SK-N-SH treated with all-trans-retinoic acid at 6 μM for 48 hours (cell line): ENCODE data around the gene PFKL.

Experiments used
- ATAC-seq: fragments of 200-7000 bp; cut with Tn5 transposase; 3 replicates; pipeline ENCODE4 v1.9.1; 2020; ENCODE audit warnings: mild to moderate bottlenecking, moderate library complexity
- BACH2 ChIP-seq: fragments of 250-450 bp; sonication (Bioruptor Pico); IDR thresholded peaks from 2 replicates; pipeline ENCODE4 v1.9.0; 2021; ENCODE audit warnings: mild to moderate bottlenecking, borderline replicate concordance
- CSDC2 ChIP-seq: fragments of 250-450 bp; sonication (Bioruptor Pico); IDR thresholded peaks from 2 replicates; pipeline ENCODE4 v1.5.0; 2020; ENCODE audit warnings: mild to moderate bottlenecking, moderate library complexity
- CSRNP3 ChIP-seq: fragments of 250-450 bp; sonication (Bioruptor Pico); IDR thresholded peaks from 2 replicates; pipeline ENCODE4 v1.5.1; 2021; ENCODE audit warnings: mild to moderate bottlenecking, moderate library complexity
- ESRRG ChIP-seq: fragments of 250-450 bp; sonication (Bioruptor Pico); IDR thresholded peaks from 2 replicates; pipeline ENCODE4 v1.6.1; 2021; ENCODE audit warnings: mild to moderate bottlenecking
- GLIS3 ChIP-seq: fragments of 250-450 bp; sonication (Bioruptor Pico); IDR thresholded peaks from 2 replicates; pipeline ENCODE4 v1.5.0; 2020; ENCODE audit warnings: mild to moderate bottlenecking, moderate library complexity
- ISL1 ChIP-seq: fragments of 250-450 bp; sonication (Bioruptor Pico); IDR thresholded peaks from 2 replicates; pipeline ENCODE4 v2.1.2; 2022; ENCODE audit warnings: mild to moderate bottlenecking, moderate library complexity
- OSR1 ChIP-seq: fragments of 250-450 bp; sonication (Bioruptor Pico); IDR thresholded peaks from 2 replicates; pipeline ENCODE4 v1.8.0; 2022; ENCODE audit warnings: moderate library complexity, mild to moderate bottlenecking, inconsistent platforms
- PPARA ChIP-seq: fragments of 250-450 bp; sonication (Bioruptor Pico); IDR thresholded peaks from 2 replicates; pipeline ENCODE4 v1.5.0; 2020; ENCODE audit warnings: mild to moderate bottlenecking, borderline replicate concordance
- RARB ChIP-seq: fragments of 250-450 bp; sonication (Bioruptor Pico); IDR thresholded peaks from 2 replicates; pipeline ENCODE4 v1.8.0; 2021; ENCODE audit warnings: mild to moderate bottlenecking, moderate library complexity
- SNAI2 ChIP-seq: fragments of 250-450 bp; sonication (Bioruptor Pico); IDR thresholded peaks from 2 replicates; pipeline ENCODE4 v1.5.0; 2020; ENCODE audit warnings: mild to moderate bottlenecking, moderate library complexity
- TCF4 ChIP-seq: fragments of 250-450 bp; sonication (Bioruptor Pico); IDR thresholded peaks from 2 replicates; pipeline ENCODE4 v1.8.0; 2021; ENCODE audit warnings: mild to moderate bottlenecking, moderate library complexity, borderline replicate concordance
- TOX ChIP-seq: fragments of 250-450 bp; sonication (Bioruptor Pico); IDR thresholded peaks from 2 replicates; pipeline ENCODE4 v1.8.0; 2021; ENCODE audit warnings: mild to moderate bottlenecking, moderate library complexity, borderline replicate concordance
- ZC3H10 ChIP-seq: fragments of 250-450 bp; sonication (Bioruptor Pico); IDR thresholded peaks from 2 replicates; pipeline ENCODE4 v1.5.1; 2021; ENCODE audit warnings: mild to moderate bottlenecking, moderate library complexity
- ZFP3 ChIP-seq: fragments of 250-450 bp; sonication (Bioruptor Pico); IDR thresholded peaks from 2 replicates; pipeline ENCODE4 v1.5.0; 2020; ENCODE audit warnings: mild to moderate bottlenecking, moderate library complexity
- ZFP30 ChIP-seq: fragments of 450-650 bp; formaldehyde crosslinking; IDR thresholded peaks from 2 replicates; pipeline ENCODE4 v1.5.0; 2022; ENCODE audit warnings: mild to moderate bottlenecking, moderate library complexity
- ZNF565 ChIP-seq: fragments of 450-650 bp; formaldehyde crosslinking; conservative IDR thresholded peaks from 2 replicates; pipeline ENCODE4 v1.5.0; 2020; ENCODE audit warnings: low read depth, mild to moderate bottlenecking, moderate library complexity
- ZNF70 ChIP-seq: fragments of 450-650 bp; formaldehyde crosslinking; IDR thresholded peaks from 2 replicates; pipeline ENCODE4 v1.5.0; 2020; ENCODE audit warnings: mild to moderate bottlenecking, moderate library complexity
- ZNF8 ChIP-seq: fragments of 450-650 bp; formaldehyde crosslinking; IDR thresholded peaks from 2 replicates; pipeline ENCODE4 v1.5.0; 2020; ENCODE audit warnings: mild to moderate bottlenecking, moderate library complexity
- TF ChIP-seq, protein P1 (sequence below): fragments of 250-450 bp; sonication (Bioruptor Pico); IDR thresholded peaks from 2 replicates; pipeline ENCODE4 v1.5.1; 2020; ENCODE audit warnings: low read depth, mild to moderate bottlenecking, moderate library complexity
- TF ChIP-seq, protein P2 (sequence below): fragments of 250-450 bp; sonication (Bioruptor Pico); IDR thresholded peaks from 2 replicates; pipeline ENCODE4 v1.8.0; 2020; ENCODE audit warnings: mild to moderate bottlenecking, moderate library complexity, borderline replicate concordance
- TF ChIP-seq, protein P3 (sequence below): fragments of 250-450 bp; sonication (Bioruptor Pico); IDR thresholded peaks from 2 replicates; pipeline ENCODE4 v1.5.0; 2020; ENCODE audit warnings: mild to moderate bottlenecking, moderate library complexity

Gene PFKL

GRCh38 chr21:44299458-44300261 is at the start of gene PFKL:
PFKL (plus strand) TSS chr21:44300053; CDS start chr21:44300106, 53 bp downstream.
- no peak for TF ChIP-seq BACH2 (CRISPR knock-in tag)
- TF ChIP-seq ZNF565: no peak
- no peak for TF ChIP-seq CSDC2 (CRISPR knock-in tag)
- no peak for TF ChIP-seq RARB (CRISPR knock-in tag)
- no peak for TF ChIP-seq ESRRG (CRISPR knock-in tag)
- no peak for TF ChIP-seq TOX (CRISPR knock-in tag)
- TF ChIP-seq, protein P1, sequence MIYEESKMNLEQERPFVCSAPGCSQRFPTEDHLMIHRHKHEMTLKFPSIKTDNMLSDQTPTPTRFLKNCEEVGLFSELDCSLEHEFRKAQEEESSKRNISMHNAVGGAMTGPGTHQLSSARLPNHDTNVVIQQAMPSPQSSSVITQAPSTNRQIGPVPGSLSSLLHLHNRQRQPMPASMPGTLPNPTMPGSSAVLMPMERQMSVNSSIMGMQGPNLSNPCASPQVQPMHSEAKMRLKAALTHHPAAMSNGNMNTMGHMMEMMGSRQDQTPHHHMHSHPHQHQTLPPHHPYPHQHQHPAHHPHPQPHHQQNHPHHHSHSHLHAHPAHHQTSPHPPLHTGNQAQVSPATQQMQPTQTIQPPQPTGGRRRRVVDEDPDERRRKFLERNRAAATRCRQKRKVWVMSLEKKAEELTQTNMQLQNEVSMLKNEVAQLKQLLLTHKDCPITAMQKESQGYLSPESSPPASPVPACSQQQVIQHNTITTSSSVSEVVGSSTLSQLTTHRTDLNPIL (CRISPR knock-in tag): no peak
- TF ChIP-seq CSRNP3 (CRISPR knock-in tag): no peak
- TF ChIP-seq ZFP3 (CRISPR knock-in tag): no peak
- no peak for TF ChIP-seq TCF4 (CRISPR knock-in tag)
- TF ChIP-seq GLIS3 (CRISPR knock-in tag): no peak
- ATAC-seq: peak; percentile 68

GRCh38 chr21:44253832-44254710 is 45.8 kb upstream of the PFKL start:
- ATAC-seq: no peak; the same call in 2 of the 3 replicates
- TF ChIP-seq, protein P1 (CRISPR knock-in tag): no peak
- TF ChIP-seq ZNF70: no peak
- TF ChIP-seq, all 23 proteins: peak for 0

DNA sequence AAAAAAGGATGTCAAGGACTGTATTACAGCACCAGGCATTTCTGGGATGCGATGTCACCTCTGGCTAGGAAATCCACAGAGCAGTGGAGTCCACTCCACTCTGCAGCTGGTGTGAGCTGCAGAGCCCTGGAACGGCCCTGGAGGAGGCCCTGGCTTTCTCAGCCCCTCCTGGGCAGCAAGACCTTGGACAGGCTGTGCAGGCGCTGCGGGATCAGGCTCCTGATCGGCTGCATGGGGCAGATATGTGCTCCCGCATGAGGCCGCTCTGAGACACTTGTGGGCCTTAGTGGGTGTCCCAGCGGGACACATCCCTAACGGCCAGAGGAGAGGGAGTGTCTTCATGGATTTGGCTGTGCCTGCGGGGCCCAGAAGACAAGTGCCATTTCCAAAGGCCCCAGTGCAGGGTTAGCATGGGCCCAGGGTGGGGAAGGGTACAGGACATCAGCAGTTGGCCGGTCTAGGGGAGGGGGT is 44.3 kb upstream of the PFKL start:
- TF ChIP-seq TCF4 (CRISPR knock-in tag): no peak
- no peak for ATAC-seq

DNA sequence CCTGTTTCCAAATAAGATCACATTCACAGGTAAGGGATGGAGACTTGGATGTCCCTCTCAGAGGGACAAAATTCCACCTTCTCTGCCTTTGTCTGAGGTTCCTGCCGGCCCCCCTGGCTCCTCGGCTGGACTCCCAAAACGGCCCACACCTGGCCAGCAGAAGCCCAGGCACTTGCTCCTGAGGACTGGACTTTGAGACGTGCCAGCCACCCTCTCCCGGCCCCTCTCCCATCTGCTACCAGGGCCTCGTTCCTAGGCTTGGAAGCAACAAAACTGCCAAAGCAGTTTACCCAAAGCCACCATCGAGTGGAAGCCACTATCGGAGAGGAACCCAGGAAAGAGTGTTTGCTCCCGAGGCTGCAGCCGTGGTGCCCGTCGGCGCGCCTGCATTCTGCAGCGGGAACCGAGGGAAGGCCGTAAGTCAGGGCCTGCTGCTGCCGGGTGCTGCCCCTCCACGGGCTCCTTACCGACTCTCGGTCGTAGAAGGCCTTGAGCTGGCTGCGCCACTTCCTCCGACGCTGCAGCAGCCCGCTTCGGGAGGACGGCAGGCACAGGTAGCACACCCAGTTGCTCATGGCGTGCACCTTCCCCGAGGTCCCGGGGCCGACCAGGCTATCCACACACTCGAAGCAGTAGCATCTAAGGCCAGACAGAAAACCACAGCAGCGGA is 41.7 kb upstream of the PFKL start:
- ATAC-seq: no peak
- no peak for TF ChIP-seq ZFP30 (CRISPR knock-in tag)
- no peak for TF ChIP-seq SNAI2 (CRISPR knock-in tag)
- TF ChIP-seq ZNF8 (CRISPR knock-in tag): no peak
- TF ChIP-seq ISL1 (CRISPR knock-in tag): no peak
- TF ChIP-seq, protein P2, sequence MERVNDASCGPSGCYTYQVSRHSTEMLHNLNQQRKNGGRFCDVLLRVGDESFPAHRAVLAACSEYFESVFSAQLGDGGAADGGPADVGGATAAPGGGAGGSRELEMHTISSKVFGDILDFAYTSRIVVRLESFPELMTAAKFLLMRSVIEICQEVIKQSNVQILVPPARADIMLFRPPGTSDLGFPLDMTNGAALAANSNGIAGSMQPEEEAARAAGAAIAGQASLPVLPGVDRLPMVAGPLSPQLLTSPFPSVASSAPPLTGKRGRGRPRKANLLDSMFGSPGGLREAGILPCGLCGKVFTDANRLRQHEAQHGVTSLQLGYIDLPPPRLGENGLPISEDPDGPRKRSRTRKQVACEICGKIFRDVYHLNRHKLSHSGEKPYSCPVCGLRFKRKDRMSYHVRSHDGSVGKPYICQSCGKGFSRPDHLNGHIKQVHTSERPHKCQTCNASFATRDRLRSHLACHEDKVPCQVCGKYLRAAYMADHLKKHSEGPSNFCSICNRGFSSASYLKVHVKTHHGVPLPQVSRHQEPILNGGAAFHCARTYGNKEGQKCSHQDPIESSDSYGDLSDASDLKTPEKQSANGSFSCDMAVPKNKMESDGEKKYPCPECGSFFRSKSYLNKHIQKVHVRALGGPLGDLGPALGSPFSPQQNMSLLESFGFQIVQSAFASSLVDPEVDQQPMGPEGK (CRISPR knock-in tag): no peak
- no peak for TF ChIP-seq CSRNP3 (CRISPR knock-in tag)
- TF ChIP-seq ZC3H10: no peak
- no peak for TF ChIP-seq PPARA
- TF ChIP-seq, protein P3, sequence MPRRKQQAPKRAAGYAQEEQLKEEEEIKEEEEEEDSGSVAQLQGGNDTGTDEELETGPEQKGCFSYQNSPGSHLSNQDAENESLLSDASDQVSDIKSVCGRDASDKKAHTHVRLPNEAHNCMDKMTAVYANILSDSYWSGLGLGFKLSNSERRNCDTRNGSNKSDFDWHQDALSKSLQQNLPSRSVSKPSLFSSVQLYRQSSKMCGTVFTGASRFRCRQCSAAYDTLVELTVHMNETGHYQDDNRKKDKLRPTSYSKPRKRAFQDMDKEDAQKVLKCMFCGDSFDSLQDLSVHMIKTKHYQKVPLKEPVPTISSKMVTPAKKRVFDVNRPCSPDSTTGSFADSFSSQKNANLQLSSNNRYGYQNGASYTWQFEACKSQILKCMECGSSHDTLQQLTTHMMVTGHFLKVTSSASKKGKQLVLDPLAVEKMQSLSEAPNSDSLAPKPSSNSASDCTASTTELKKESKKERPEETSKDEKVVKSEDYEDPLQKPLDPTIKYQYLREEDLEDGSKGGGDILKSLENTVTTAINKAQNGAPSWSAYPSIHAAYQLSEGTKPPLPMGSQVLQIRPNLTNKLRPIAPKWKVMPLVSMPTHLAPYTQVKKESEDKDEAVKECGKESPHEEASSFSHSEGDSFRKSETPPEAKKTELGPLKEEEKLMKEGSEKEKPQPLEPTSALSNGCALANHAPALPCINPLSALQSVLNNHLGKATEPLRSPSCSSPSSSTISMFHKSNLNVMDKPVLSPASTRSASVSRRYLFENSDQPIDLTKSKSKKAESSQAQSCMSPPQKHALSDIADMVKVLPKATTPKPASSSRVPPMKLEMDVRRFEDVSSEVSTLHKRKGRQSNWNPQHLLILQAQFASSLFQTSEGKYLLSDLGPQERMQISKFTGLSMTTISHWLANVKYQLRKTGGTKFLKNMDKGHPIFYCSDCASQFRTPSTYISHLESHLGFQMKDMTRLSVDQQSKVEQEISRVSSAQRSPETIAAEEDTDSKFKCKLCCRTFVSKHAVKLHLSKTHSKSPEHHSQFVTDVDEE (CRISPR knock-in tag): no peak
- TF ChIP-seq OSR1 (CRISPR knock-in tag): no peak
- TF ChIP-seq, protein P1 (CRISPR knock-in tag): no peak
- TF ChIP-seq BACH2 (CRISPR knock-in tag): no peak
- TF ChIP-seq TOX (CRISPR knock-in tag): no peak
- TF ChIP-seq ZNF70: no peak
- no peak for TF ChIP-seq RARB (CRISPR knock-in tag)
- TF ChIP-seq ZNF565: no peak
- TF ChIP-seq ESRRG (CRISPR knock-in tag): no peak
